RPMI8226 (cell line): ENCODE data around the gene MAD1L1.

Experiments used
- DNase-seq: peaks from one replicate; pipeline ENCODE4 v3.0.0-alpha.2; 2015

Gene MAD1L1

DNA sequence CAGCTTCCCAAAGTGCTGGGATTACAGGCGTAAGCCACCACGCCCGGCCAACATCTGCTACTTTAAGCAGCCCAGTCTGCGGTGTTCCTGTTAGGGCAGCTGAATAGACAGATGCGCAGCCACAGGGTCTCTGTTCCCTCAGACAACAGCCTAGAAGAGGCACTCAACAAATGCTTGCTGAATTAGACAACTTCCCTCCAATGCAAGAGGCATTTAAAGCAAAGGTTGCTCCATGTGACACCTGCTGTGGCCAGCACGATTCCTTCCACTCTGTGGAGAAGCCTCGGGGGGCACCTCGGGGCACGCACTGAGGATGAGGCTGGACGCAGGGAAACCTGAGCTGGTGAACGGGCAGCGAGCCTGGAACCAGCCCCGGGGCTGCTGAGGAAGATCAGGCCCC lies 237.8 kb downstream of the MAD1L1 start:
- no peak for DNase-seq

DNA sequence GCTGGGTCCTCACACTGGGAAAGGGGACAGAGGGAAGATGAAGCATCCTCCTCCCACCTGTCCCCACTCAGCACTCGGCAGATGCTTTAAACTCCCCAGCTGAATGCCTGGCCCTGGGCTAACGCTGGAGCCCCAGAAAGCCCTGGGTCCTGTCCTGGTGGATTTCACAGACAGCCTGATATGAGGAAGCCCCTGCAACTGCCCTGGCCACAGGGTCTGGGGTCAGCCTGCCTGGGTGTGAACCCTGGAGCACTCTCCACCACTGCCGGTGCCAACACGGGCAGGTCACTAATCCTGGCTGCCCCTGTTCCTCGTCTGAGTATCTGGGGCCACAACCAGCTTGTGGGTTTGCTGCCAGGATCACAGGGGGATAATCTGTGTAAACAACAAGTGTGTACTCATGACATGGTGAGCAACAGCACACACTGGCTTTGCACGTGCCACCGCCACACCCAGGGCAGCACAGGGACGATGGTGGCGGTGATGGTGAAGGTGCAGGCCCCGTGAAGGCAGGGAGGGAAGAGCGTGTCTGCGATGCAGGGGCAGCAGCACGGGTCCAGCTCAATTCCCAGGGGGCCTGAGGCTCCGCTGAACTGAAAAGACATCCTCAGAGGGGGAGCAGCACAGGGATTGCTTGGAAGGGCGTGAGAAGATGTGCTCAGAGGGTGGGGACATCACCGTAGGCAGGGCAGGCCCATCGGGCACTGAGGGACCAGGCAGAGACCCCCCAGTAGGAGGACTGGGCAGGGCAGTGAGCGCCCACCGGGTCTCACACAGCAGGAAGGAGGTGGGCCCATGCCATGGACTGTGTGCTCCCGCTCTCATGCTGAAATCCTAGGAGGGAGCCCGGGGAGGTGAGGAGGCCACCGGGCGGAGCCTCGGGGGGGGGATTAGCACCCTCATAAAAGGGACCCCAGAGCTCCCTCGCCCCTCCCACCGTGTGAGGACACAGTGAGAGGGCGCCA lies 238.7 kb downstream of the MAD1L1 start:
- no peak for DNase-seq

DNA sequence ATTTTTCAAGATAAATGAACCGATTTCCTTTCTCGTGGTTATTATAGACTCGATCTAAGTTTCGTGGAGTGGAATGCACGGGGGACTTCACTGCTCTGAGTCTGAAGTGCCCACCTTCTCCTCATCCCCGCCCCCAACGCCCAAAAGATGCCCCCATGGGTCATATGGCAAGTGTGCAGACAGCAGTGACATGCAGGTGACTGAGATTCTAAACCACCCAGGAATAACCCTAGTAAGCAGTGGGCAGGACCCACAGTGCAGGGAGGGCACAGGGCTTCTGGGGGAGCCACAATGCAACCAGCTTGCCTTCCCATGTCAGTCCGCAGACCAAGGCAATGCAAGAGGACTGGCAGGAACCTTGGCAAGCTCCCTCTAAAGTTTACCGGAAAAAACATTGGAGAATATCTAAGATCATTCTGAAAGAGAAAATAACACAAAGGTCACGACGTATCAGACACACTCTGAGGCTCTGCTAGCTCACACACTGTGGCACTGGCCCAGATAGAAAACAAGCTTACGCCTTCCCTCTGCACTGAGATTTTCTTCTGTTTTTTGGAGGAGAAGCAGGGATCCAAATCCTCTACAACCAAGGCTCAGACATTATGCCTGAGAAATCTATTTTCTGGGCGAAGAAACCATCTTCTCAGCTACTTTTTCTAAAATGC lies 239.6 kb downstream of the MAD1L1 start:
- DNase-seq = no peak

DNA sequence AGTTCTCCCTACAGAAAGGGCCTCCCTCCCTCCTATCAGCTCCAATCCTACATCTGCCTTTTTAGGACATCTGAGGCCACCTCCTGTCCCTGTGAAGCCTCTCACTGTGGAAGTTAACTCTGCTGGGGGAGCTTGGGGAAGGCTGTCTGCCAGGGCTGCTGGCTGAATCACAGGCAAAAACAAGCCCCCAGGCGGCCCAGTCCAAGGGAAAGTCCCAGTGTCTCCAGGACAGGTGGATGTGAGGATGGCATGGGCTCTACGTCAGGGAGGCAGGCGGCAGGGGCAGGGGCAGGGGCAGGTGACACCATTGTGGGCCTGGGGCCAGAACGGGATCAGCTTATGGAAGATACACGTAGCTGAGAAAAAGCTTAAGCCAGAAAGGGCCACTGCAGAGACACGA lies 240.2 kb downstream of the MAD1L1 start:
- no peak for DNase-seq

DNA sequence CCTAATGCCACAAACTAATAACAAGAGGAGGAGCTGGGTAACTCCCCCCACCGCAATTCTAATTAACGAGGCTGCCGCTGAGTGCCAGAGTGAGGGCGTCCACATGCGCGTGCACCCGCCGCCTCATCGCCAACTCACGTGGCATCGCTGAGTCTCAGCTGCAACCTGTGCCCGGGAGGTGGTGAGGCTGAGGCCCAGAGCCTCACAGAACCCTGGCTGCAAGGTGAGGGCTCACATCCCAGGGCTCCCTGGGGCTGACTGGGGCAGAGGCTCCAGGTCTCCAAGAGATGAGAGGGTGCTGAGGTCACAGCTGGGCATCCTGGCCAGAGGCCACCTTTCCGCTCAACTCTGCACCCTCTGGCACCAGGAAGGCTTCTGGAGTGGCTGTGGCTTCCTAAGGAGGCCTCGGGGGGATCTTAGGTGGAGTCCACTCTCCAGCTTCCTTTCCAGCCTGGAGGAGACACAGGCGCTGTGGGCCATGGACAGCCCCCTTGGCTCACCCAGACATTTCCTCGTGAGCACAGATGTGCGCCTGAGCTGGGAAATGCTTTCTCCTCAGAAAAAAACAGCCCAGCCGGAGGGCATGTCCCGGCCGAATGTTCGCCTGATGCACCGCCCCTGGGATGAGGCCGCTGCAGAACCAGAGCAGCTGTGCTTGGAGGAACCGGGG lies 242.6 kb downstream of the MAD1L1 start:
- DNase-seq = no peak

DNA sequence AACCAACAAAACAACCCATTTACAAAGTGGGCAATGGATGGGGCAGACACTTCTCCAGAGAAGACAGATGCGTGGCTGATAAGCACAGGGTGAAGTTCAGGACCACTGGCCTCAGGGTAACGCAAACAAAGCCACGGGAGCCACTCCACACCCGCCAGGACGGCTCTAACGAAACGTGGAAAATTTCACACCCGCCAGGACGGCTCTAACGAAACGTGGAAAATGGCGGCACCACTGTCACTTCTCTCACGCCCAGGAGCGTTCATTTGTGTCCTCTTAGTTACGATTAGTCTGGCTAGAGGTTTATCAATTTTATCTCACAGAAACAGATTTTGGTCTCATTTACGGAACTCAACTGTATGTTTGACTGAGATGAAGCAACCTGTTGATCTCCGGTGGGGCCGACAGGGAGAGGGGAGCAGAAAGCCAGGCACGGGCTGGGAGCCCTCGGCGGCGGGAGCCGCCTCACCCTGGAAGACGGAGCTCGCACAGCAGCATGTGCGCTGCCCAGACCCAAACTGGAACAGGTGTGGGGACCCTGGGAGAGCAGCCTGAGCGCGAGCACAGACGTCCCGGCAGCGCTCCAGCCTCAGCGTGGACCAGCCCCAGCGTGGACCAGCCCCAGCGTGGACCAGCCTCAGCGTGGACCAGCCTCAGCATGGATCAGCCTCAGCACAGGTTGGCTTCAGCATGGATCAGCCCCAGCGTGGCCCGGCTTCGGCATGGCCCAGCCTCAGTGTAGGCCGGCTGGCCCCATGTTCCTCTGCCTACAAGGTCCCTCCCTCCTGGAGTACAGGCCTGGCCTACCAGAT lies 243.5 kb downstream of the MAD1L1 start:
- DNase-seq = no peak

DNA sequence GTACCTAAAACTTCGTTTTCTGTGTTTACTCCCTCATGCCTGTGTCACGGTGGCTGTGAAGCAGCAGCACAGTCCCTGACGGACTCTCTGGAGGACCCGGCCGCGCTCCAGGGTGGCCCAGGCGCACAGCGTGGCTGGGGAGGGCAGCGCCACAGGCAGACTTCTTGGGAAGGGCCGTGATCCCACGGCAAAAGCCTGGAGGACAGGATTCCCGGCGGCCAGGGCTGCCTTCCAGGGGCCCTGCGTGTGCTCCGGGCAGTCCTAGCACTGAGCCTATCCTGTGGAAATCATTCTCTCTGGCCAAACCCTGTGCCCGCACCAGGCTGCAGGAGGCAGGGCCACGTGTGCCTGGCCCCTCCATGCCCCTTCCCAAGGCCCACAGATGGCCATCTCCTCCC lies 244.2 kb downstream of the MAD1L1 start:
- DNase-seq = no peak

DNA sequence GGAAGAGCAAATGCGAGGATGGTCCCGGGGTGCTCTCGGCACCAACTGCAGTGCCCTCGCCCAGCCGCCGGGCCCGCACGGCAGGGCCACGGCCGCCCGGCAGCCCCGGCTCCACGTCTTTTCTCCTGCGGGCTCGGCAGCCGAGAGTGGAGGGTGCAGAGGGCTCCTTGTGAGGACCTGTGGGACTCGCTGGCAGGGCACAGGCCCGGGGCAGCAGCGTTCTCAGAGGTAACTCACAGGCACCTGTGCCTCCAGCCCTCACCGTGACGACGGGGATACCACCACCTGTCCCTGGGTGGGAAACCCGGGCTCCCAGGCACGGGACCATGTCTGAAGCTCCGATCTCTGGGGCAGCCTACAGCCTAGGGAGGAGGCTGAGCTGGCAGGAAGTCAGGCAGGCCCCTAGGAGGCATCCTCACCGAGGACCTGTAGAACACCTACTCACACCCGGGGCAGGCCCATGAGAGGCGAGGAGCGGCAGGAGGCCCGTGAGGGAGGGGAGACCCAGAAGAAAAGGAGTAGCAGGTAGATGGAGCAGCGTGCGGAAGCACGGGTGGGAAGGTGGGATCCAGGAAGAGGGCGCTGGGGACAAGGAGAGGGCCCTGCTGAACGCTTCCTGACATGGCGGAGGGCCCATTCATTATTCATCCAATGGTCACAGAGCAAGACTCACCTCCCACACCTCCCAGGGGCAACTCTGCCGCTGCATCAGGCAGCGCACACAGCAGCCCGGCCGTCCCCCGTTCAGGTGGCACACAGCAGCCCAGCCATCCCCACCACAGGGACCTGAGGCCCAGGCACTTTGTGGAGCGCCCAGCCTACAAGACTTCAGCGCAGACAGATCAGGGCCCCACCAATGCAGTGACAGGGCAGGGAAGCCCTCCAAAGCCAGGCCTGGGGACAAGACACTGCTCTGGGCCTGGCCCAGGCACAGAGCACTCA lies 244.9 kb downstream of the MAD1L1 start:
- DNase-seq = no peak

DNA sequence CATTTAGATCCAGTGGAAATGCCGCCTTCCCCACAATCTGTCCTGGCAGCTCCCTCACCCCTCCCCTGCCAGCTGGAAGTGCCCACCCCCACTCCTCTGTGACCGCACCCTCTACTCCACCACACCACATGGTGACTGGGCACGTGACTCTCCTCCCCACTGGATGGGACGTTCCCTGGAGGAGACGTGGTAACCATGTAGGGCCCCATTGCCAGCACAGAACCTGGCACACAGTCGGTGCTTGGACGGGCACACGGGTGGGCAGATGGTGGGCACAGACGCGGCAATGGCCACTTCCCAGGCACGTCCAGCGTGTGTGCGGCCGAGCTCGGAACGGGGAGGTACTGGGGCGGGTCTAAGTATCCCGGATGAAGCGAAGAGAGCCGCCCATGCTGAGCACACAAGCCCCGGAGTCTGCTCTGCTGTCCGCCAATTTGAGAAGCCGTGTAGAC lies 245.6 kb downstream of the MAD1L1 start:
- DNase-seq = no peak

DNA sequence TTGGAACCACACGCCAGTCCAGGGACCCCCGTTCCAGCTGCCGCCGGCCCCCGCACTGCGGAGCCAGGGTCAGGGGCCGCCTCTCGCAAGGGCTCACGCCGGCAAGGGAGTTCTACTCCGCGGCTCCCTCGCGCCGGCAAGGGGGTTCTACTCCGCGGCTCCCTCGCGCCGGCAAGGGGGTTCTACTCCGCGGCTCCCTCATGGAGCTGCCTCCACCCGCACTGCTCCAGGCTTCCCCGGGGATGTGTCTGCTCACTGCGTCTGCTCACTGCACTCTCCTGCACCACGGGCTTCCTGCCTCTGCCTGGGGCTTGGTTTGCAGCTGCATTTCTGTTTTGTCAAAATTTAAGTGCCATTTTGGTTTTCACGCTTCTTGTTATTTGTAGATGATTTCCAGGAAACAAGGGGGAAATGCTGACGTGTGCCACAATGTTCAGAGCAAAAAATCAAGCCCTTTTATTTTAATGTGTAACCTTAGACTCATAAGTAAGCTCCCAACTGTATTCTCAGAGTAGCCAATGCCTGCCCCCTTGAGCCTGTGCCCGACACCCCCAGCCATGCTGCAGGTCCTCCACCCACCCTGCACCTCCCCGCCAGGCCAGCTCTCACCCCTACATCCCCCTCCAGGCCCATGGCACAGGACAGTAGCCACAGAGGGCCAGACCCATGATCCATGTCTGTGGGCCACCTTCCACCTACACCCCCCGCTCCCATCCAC lies 246.2 kb downstream of the MAD1L1 start:
- DNase-seq = no peak

DNA sequence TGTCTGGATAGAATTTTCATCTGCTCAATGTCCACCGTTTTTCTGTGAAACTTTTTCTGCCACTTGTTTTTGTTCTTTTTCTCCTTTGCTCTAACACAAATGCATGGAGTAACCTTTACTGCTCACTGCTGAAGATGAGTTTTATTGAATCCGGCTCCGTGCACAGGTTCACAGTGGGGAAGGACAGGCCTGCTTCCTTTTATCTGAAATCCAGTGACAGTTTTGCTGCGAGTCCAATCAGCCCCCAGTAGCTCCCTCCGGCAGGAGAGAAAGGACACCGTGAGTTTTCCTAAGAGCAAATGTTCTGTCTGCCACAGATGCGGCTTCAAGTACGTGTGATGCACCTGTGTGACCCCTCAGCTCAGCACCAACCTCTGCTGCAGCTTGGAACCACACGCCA lies 246.8 kb downstream of the MAD1L1 start:
- no peak for DNase-seq

DNA sequence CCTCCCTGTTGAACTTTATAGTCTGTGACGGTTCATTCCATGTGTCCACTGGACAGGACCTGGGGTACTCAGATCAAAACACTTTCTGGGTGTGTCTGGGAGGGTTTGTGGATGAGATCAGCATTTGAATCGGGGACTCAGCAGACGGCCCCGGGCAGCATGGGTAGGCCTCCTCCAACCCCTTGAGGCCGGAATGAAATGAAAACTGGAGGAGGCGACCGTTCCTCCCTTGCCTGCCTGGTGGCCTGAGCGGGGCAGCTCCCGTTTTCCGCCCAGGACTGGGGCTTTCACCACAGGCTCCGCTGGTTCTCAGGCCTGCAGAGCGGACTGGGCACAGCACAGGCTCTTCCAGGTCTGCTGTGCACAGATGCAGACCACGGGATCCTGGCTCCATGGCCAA lies 247.7 kb downstream of the MAD1L1 start:
- DNase-seq = no peak

DNA sequence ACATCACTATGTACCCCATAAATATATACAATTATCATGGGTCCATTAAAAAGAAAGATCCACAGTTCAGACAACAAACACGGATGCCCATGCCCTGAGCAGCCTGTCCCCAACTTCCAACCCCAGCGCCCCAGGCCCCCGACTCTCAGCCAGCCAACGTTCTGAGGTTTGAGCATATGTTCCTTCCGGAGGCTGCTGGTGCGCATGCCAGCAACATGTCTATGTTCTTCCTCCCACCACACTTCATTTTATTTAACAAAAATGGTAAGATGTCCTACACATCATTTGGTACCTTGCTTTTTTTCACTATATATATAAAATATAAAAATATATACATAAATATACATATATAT lies 250.9 kb downstream of the MAD1L1 start:
- no peak for DNase-seq

DNA sequence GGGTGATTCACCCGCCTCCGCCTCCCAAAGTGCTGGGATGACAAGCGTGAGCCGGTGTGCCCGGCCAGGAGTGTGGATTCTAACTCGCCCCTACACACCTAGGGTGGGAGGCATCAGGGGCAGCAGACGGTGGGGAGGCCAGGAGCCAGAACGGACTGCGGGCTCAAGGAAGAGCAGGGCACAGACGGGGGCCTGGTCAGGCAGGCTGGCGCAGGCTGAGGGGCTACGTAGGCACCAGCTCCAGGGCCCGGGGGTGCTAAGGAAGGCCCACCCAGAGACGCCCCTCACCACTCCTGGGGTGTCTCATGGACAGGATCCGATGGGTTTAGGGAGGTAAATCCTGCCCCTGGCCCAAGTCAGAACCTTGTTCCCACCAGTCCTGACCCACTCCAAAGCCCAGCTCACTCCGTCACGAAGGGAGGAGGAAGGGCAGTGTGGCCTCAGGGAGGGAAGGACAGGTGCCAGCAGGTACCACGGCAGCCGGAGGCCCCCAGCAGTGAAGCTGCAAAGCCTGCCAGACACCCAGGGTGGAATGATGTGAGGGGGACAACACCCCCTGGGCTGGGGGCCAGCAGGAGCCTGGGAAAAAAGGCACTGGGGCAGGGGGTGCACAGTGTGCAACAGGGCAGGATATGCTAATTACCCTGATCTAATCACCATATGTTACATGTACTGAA lies 251.4 kb downstream of the MAD1L1 start:
- no peak for DNase-seq

DNA sequence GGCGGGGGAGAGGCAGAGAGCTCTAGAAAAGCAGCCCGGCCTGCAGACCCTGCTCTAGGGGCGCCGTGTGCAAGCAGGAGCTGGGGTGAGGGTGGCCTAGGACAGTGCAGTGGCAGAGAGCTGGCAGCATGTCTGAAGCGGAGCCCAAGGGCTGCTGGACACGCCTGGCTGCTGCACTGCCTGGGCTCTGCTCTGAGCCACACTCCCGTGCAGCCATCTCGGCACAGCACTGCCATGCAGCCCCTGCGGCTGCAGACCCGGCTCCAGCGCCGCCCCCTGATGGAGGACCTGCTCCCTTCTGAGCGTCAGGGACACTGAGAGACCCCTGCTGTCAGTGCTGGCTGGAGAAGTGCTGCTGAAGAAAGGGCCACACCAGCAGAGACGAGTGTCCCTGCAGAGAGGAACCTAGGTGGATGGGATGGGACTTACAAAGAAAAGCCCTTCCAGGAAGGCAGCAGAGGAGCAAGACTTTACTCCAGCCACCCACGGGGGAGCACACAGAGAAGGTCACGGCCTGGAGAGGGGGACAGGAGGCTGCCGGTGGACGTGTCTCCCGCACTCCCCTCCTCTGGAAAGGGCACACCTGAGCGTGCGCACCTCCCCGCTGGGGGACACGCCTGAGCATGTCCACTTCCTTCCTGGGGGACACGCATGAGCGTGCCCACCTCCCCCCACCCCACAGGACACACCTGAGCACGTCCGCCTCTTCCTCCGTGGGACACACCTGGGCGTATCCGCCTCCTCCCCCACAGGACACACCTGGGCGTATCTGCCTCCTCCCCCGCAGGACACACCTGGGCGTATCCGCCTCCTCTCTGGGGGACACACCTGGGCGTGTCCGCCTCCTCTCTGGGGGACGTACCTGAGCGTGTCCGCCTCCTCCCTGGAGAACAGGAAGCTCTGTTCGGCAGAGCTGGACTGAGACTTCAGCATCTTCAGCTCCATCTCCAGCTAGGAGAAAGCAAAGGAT lies 252.9 kb downstream of the MAD1L1 start:
- no peak for DNase-seq

DNA sequence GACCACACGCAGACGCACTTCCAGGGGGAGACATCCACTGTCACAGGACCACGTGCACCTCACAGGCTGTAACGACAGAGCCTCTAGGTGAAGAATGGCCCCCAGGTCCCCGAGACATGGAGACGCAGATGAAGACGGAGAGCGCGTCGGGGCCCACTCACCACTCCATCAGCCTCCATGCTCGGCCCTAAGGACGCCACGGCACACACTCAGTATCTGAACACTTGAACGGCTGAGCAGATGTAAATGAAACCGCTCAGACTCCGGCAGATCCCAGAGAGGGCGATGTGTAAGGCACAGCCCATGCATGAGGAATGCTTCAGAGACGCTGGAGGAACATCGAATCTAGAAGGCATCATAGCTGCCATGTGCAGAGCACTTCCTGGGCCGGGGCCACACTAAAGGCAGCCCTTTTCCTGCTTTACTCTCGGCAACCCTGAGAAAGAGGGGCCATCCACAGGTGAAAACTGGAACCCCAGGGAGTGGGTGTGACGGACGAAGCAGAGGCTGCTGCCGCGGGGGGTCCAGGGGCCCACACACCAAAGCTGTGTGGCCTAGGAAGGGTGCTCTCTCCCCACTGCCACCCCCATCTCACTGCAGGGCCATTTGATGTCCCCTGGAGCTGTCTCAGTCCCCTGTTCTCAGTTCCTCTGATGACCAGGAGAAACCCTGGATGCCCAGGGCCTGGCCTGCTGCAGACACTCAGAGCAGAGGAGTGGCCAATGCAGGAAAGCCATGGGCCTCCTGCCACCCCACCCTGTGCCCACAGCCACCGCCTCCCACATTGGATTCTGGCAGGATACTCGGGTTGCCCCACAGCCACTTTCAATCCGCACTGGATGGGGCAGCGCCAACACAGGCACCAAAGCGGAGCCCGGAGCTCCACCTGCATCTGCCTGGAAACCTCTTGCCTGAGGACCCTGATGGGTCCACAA lies 253.8 kb downstream of the MAD1L1 start:
- DNase-seq = no peak

DNA sequence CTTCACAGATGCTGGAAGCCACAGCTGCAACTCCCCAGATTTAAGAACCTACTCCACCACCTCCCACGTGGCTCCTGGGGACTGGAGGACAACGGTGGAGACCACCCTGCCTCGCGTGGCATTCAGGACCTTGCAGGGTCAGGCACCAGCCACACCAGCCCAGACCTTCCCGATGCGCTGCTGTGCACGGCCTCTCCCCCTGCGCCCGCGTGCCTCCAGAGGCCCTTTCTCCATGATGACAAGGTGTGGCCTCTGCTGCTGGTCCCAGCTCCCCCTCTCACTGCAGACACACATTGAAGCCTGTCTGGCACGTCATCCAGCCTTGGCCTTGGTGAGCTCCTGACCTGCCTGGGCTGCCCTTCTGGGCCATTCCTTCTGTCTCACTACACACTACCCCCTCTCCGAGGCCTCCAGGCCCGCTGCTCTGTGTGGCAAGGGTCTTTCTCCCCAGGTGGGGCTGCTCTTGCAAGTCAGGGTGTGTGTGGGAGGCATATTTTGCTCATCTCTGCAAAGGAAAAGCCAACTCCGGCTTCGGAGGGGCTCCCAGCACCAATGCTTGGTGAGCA lies 254.8 kb downstream of the MAD1L1 start:
- DNase-seq = no peak
